Small intestine (tissue), 7 donors: Measurements from ENCODE around the gene TRAF7. TPM values are rescaled to one million over a fixed set of nuclear protein-coding genes. Genes with fewer than 3 reads are reported as not detected.

Source experiments
- DNase-seq, 2 donors: peaks; one replicate each; pipeline versions ENCODE4 v3.0.0 to v3.0.0-alpha.2; 2013
- FAIRE-seq: peaks from 2 replicates; lab custom pipeline; 2012; peaks lifted over from hg19 to GRCh38; lab: Jason Lieb, UNC
- H3K27ac ChIP-seq, 3 donors: one replicate each; pipeline ENCODE4 v1.5.1; 2013; ENCODE audit warnings: low read length in 2 of 3, mild to moderate bottlenecking in 2 of 3, control low read depth in 1 of 3, inconsistent platforms in 1 of 3, low read depth in 1 of 3, moderate library complexity in 1 of 3
- H3K27me3 ChIP-seq, 3 donors: one replicate each; pipeline ENCODE4 v1.6.1; 2013; ENCODE audit warnings: low read length in 3 of 3, inconsistent platforms in 1 of 3; ENCODE audit not compliant: control insufficient read depth in 3 of 3, insufficient read depth in 3 of 3
- H3K36me3 ChIP-seq, 3 donors: one replicate each; pipeline ENCODE4 v1.6.1; 2013; ENCODE audit warnings: low read length in 3 of 3, inconsistent platforms in 1 of 3, low read depth in 1 of 3, mild to moderate bottlenecking in 1 of 3, moderate library complexity in 1 of 3; ENCODE audit not compliant: control insufficient read depth in 3 of 3, insufficient read depth in 2 of 3
- H3K4me1 ChIP-seq, 3 donors: one replicate each; pipeline ENCODE4 v1.6.1; 2013; ENCODE audit warnings: low read length in 2 of 3, inconsistent platforms in 1 of 3, low read depth in 1 of 3, mild to moderate bottlenecking in 1 of 3, moderate library complexity in 1 of 3; ENCODE audit not compliant: control insufficient read depth in 3 of 3, insufficient read depth in 2 of 3
- H3K4me3 ChIP-seq, 3 donors: one replicate each; pipeline ENCODE4 v1.5.1; 2013; ENCODE audit warnings: low read length in 3 of 3, control low read depth in 1 of 3, inconsistent platforms in 1 of 3, low read depth in 1 of 3, mild to moderate bottlenecking in 1 of 3, moderate library complexity in 1 of 3
- H3K9me3 ChIP-seq, 2 donors: one replicate each; pipeline ENCODE4 v1.6.1; 2013; ENCODE audit warnings: low read depth in 1 of 2, low read length in 1 of 2; ENCODE audit not compliant: control insufficient read depth in 2 of 2, insufficient read depth in 1 of 2
- WGBS, 3 donors: extraction: QIAGEN DNeasy Blood & Tissue Kit; methylation state at CpG; one replicate each; pipeline ENCODE4 v1.1.7; 2013; 5-methylcytosine and 5-hydroxymethylcytosine counted together
- polyA plus RNA-seq, 4 donors: library from polyadenylated mRNA; stranded (reverse) in 3 of 4; unstranded in 1 of 4; fragments of 200-250 nt in 3 of 4; fragments of 120-200 nt in 1 of 4; gene quantifications; one replicate each; pipeline versions ENCODE4 v1.2.1 to v1.2.3, GENCODE V29; 2013
- donor health status: healthy with polysubstance abuse.
- donor health status: control.
- donor health status: control.
- donor health status: Bipolar disorder and iron deficiency.
- donor health status: healthy.

The TRAF7 gene
- polyA plus RNA-seq, 4 donors, result 47.6 to 73.4 (median 64.1) TPM

DNA sequence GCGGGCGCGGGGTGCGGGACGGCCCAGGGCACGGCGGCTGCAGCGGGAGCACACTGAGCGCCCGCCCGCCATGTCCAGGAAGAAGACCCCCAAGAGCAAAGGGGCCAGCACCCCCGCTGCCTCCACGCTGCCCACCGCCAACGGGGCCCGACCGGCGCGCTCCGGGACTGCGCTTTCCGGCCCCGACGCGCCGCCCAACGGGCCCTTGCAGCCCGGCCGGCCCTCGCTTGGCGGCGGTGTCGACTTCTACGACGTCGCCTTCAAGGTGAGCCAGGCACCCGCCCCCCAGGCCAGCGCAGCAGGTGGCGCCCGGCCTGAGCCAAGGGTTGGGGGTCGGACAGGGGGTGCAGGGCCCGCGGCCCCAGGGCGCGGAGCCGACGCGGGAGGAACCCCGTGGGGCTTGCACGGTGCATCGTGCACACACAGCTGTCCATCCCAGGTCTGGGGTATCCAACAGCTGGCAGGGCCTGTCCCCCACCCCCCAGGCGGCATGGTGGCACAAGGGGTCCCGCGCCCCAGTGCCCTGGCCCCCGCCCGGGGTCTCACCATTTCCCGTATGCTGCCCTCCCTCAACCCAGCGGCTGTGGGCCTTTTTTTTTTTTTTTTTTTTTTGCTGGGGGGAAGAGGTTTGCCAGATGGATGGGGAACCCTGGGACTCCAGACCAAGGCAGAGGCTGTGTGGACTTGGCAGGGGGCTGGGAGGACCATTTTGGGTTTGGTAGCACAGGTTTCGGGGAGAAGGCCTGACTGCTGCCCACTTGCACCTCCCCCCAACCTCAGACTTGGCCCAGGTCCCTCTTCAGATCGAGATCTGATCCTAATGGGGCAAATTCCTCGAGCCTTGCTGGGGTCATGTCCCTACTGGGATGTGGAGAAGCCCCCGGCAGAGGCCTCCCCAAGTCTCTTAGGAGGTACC lies 6.6 kb upstream of the TRAF7 start:
- H3K27ac ChIP-seq, result peak overlapping the region in 2 of 3 donors; percentile 35 to 38
- FAIRE-seq, result no peak

DNA sequence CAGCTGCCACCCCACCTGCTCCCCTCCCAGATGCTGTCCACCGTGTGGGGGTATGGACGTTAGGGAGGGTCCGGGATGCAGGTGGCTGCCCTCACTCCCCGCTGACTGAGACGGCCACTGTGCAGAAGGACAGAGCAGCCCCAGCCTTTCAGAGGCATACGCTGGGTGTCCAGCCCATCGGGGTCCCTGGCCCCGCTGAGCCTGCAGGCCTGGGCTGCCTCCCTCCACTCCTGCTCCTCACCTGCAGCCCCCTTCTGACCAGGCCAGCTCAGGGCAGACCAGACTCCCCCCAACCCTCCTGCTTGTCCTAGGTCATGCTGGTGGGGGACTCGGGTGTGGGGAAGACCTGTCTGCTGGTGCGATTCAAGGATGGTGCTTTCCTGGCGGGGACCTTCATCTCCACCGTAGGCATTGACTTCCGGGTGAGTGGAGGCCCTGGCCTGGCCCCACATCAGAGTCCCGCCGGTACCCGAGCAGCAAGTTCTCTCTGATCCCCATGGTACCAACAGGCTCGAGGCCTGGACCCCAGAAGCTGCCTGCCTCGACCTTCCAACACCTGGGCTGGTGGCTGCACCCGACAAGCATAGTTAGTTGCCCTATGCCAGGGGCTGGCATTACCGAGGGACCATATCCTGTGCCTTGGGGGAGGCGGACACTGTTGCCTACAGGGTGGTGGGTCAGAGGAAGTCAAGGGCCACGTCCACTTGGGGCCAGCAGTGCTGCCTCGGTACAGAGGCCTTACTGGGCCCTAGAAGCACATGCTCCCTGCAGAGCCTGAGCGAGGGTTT lies 5.8 kb upstream of the TRAF7 start:
- DNase-seq (no peak), FAIRE-seq (no peak)
- 44 to 54% (median 51%) methylated on average over 20 to 24 of the region's 24 CpGs for WGBS, 3 donors

More for the DNA sequence above, 6.6 kb upstream of the TRAF7 start:
- Histone ChIP-seq H3K36me3 (peaks cover 0 to 46% (median 0%) of the 10 kb centered on the region in 3 donors), H3K27me3 (peaks cover 0 to 10% (median 0%) of the 10 kb centered on the region in 3 donors), H3K4me3 (peak overlapping the region; percentile 26 to 57 (median 38)), H3K9me3 (no peaks in the 10 kb centered on the region), H3K4me1 (peaks cover 3 to 54% (median 3%) of the 10 kb centered on the region in 3 donors)
- peak; percentile 23 to 40 for DNase-seq
- 2% methylated on average over 40 to 62 of the region's 62 CpGs for WGBS, 3 donors

GRCh38 chr16:2150418-2151187 lies 5.0 kb upstream of the TRAF7 start:
- 18 to 42% (median 29%) methylated on average over 18 of the region's 18 CpGs for WGBS, 3 donors
- DNase-seq (peak; percentile 54 to 61), FAIRE-seq (no peak)
- H3K9me3 ChIP-seq, result no peaks in the 10 kb centered on the region
- peak overlapping the region; percentile 12 to 28 (median 19) for H3K27ac ChIP-seq
- H3K4me1 ChIP-seq, result peaks cover 3 to 56% (median 3%) of the 10 kb centered on the region in 3 donors
- H3K27me3 ChIP-seq, result peaks cover 0 to 10% (median 0%) of the 10 kb centered on the region in 3 donors
- H3K36me3 ChIP-seq, result peaks cover 0 to 57% (median 0%) of the 10 kb centered on the region in 3 donors
- no peak overlapping the region for H3K4me3 ChIP-seq

More for the DNA sequence above, 5.8 kb upstream of the TRAF7 start:
- peaks cover 3 to 56% (median 3%) of the 10 kb centered on the region in 3 donors for H3K4me1 ChIP-seq
- H3K9me3 ChIP-seq, result no peaks in the 10 kb centered on the region
- H3K4me3 ChIP-seq, result peak overlapping the region in 1 of 3 donors; percentile 26
- H3K36me3 ChIP-seq, result peaks cover 0 to 54% (median 0%) of the 10 kb centered on the region in 3 donors
- H3K27me3 ChIP-seq, result peaks cover 0 to 10% (median 0%) of the 10 kb centered on the region in 3 donors
- H3K27ac ChIP-seq, result peak overlapping the region in 2 of 3 donors; percentile 28 to 41

- DNase-seq (peak in 1 of 2 donors; percentile 3), FAIRE-seq (no peak)
- WGBS, 3 donors, result 54 to 66% (median 64%) methylated on average over 12 to 13 of the region's 13 CpGs
- peak overlapping the region; percentile 9 to 20 (median 19) for H3K27ac ChIP-seq
- peaks cover 3 to 56% (median 3%) of the 10 kb centered on the region in 3 donors for H3K4me1 ChIP-seq
- H3K9me3 ChIP-seq, result no peaks in the 10 kb centered on the region
- peaks cover 0 to 57% (median 0%) of the 10 kb centered on the region in 3 donors for H3K36me3 ChIP-seq
- no peak overlapping the region for H3K4me3 ChIP-seq
- H3K27me3 ChIP-seq, result peaks cover 0 to 10% (median 0%) of the 10 kb centered on the region in 3 donors
Observed at GRCh38 chr16:2151188-2152091, 4.1 kb upstream of the TRAF7 start.

DNA sequence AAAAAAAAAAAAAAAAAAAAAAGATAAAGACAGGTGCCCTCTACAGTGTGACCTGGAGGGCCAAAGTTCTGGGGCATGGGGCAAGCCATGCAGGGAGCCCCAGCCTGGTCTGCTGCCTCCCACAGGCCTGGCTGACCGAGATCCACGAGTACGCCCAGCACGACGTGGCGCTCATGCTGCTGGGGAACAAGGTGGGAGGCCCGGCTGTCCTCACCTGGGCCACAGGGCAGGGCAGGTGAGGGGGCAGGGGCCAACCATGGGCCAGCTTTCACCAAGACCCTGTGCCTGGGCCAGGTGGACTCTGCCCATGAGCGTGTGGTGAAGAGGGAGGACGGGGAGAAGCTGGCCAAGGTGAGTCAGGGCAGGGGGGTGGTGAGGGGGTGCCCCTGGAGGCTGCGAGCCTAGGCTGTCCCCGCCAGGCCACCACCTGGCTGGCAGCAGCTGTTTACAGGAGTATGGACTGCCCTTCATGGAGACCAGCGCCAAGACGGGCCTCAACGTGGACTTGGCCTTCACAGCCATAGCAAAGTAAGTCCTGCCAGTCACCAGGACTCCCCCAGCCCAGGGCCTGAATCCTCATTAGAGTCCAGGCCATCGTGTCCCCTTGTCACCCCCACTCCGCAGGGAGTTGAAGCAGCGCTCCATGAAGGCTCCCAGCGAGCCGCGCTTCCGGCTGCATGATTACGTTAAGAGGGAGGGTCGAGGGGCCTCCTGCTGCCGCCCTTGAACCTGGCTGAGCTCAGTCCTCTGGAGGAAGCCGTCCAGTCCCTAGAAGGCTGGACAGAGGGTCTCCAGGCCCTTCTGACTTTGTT lies 2.7 kb upstream of the TRAF7 start:
- H3K27me3 ChIP-seq, result peaks cover 0 to 8% (median 0%) of the 10 kb centered on the region in 3 donors
- WGBS, 3 donors, result 7 to 29% (median 15%) methylated on average over 19 to 25 of the region's 25 CpGs
- peaks cover 0 to 61% (median 0%) of the 10 kb centered on the region in 3 donors for H3K36me3 ChIP-seq
- H3K9me3 ChIP-seq, result no peaks in the 10 kb centered on the region
- DNase-seq (peak; percentile 82 to 87), FAIRE-seq (no peak)
- H3K4me1 ChIP-seq, result peaks cover 0 to 62% (median 7%) of the 10 kb centered on the region in 3 donors
- H3K4me3 ChIP-seq, result peak overlapping the region; percentile 55 to 91 (median 56)
- peak overlapping the region; percentile 75 to 92 (median 90) for H3K27ac ChIP-seq

DNA sequence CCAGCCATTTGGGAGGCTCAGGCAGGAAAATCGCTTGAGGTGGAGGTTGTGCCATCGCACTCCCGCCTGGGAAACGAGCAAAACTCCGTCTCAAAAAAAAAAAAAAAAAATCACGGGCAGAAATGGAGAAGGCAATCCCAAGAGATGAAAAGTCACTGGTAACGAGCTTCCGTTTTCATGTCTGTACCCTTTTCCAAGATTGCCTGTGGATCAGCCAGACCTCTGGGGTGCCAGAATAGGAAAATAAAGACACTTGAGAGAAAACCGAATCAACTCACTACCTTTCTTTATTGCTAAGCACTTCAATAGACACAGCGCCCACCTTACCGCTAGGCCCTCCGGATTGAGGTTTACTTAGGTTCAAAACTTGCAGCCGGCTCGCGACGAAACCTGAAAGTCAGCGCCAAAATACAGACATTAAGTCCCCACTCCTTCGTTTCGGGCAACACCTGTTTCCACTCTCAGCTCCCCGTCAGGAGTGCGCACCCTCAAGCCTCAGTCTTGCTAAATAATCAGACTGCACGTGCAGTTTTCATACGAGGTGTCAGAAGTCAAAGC lies 970 bp upstream of the TRAF7 start:
- Histone ChIP-seq H3K36me3 (peaks cover 0 to 74% (median 0%) of the 10 kb centered on the region in 3 donors), H3K4me3 (peak overlapping the region; percentile 56 to 91 (median 71)), H3K27ac (peak overlapping the region; percentile 57 to 92 (median 88)), H3K27me3 (peaks cover 0 to 2% (median 0%) of the 10 kb centered on the region in 3 donors), H3K9me3 (no peaks in the 10 kb centered on the region), H3K4me1 (peaks cover under 1 to 67% (median 12%) of the 10 kb centered on the region in 3 donors)
- 1 to 3% (median 1%) methylated on average over 23 of the region's 23 CpGs for WGBS, 3 donors
- FAIRE-seq (no peak), DNase-seq (no peak)
